Sigmoid colon (tissue), 4 donors: ENCODE data around the gene CFD.

ENCODE experiments used
- CTCF ChIP-seq, 4 experiments: fragments of 450-650 bp in 3 of 4; fragments of 200-600 bp in 1 of 4; IDR thresholded peaks; one replicate each; pipeline ENCODE4 v1.5.1; 2016 to 2019; ENCODE audit warnings: antibody characterized with exemption in 4 of 4, mild to moderate bottlenecking in 3 of 4, moderate library complexity in 2 of 4
- EP300 ChIP-seq, 4 donors: sonication (generic); formaldehyde crosslinking; IDR thresholded peaks; one replicate each; pipeline ENCODE4 v1.6.1; 2017; ENCODE audit warnings: antibody characterized with exemption in 4 of 4
- POLR2A ChIP-seq, 2 donors: fragments of 450-650 bp; IDR thresholded peaks; one replicate each; pipeline ENCODE4 v1.6.1; 2016; ENCODE audit warnings: antibody characterized with exemption in 2 of 2, mild to moderate bottlenecking in 2 of 2, moderate library complexity in 2 of 2
- POLR2AphosphoS5 ChIP-seq, 4 donors: sonication (generic); formaldehyde crosslinking; IDR thresholded peaks; one replicate each; pipeline ENCODE4 v1.6.1; 2017; ENCODE audit warnings: antibody characterized with exemption in 4 of 4

- TF ChIP-seq POLR2A (IDR thresholded peaks at IDR 0.05), result no peak
- TF ChIP-seq CTCF (IDR thresholded peaks at IDR 0.05), result no peak
- no peak for TF ChIP-seq POLR2AphosphoS5 (IDR thresholded peaks at IDR 0.05)
- TF ChIP-seq EP300 (IDR thresholded peaks at IDR 0.05), result no peak
These were observed 15.9 kb downstream of the CFD start for GRCh38 chr19:875265-875879.
